ENCODE measurements around the gene SH3RF3.

Gene SH3RF3

DNA sequence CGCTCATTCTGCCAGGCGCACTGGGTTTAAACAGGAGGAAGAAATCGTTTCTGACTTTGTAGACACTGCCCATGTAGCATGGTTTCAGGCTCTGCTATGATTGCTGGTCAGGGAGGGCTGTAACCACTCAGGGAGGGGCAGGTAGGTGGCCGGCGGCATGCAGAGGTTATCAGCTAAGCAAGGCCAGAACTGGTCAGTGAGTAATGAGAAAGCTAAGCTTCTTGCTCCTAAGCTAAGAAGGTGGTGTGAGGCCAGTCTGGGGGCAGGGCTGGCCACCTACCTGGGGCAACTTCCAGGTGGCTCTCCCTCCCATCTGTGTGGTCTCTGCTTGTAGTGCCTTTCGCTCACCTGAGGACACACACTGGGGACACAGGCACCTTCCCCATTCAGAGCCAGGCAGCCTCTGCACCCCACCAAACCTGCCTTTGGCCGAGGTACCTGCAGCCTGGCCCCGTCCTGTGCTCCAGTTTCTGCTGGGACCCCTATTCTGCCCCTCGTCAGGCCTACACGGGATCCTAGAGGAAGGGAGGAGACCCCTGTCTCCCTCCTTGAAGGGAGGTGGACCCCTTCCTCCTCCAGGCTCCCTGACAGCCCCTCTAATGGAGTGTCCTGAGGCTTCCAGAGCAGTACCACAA, 288.8 kb downstream of the SH3RF3 start:
- TF ChIP-seq, protein P1, sequence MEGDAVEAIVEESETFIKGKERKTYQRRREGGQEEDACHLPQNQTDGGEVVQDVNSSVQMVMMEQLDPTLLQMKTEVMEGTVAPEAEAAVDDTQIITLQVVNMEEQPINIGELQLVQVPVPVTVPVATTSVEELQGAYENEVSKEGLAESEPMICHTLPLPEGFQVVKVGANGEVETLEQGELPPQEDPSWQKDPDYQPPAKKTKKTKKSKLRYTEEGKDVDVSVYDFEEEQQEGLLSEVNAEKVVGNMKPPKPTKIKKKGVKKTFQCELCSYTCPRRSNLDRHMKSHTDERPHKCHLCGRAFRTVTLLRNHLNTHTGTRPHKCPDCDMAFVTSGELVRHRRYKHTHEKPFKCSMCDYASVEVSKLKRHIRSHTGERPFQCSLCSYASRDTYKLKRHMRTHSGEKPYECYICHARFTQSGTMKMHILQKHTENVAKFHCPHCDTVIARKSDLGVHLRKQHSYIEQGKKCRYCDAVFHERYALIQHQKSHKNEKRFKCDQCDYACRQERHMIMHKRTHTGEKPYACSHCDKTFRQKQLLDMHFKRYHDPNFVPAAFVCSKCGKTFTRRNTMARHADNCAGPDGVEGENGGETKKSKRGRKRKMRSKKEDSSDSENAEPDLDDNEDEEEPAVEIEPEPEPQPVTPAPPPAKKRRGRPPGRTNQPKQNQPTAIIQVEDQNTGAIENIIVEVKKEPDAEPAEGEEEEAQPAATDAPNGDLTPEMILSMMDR (IDR thresholded peaks at IDR 0.05; ENCODE audit: low read length, missing control alignments) = no peak
- DNase-seq (ENCODE audit: low read depth) = no peak
- no peak overlapping the region for H3K4me3 ChIP-seq (replicated peaks; ENCODE audit: low read depth, low read length)

DNA sequence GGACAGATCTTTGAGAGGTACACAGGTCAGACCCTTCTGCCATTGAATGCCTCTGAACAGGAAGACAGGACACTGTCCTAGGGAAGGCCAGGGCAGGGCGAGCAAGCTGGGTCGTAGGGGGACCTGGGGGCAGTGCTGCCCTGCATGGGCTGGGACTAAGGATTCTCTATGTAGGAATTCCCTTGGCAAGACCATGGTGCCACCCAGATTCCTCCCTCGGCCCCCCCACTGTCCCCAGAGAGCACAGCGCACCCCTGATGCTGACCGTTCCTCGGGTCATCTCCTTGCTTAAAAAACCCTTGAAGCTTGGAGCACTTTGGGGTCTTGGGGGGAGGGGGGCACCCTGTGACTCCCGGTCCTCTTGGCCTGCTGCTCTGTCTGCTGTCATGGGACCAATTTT, 289.7 kb downstream of the SH3RF3 start:
- H3K4me3 ChIP-seq (replicated peaks; ENCODE audit: low read depth, low read length) = no peak overlapping the region
- DNase-seq (ENCODE audit: low read depth) = no peak
- TF ChIP-seq, protein P1 (IDR thresholded peaks at IDR 0.05; ENCODE audit: low read length, missing control alignments) = no peak

DNA sequence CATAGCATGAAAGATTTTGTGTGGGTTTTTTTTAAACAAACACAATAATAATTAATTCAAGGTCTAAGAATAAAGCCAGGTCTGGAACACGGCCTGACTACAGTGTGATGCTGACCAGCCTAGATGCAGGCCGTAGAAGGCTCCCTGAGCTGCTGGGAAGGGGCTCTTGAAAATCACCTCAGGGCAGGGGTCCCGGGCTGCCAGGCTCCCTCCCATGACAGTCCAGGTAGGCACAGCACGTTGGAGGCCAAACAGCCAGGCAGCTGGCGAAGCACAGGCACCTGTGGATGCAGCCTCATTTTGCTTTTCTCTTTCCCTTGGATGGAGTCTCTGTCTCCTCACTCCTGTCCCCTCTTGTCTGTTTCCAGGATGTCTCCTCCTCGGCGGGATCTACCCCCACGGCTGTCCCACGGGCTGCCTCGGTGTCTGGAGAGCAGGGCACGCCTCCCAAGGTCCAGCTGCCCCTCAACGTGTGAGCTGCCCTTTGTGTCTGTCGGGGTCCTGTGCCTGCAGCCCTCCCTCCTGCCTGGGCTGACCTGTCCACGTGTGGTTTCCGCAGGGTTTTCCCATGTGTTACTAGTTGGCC, 290.3 kb downstream of the SH3RF3 start:
- H3K4me3 ChIP-seq (replicated peaks; ENCODE audit: low read depth, low read length) = no peak overlapping the region

DNA sequence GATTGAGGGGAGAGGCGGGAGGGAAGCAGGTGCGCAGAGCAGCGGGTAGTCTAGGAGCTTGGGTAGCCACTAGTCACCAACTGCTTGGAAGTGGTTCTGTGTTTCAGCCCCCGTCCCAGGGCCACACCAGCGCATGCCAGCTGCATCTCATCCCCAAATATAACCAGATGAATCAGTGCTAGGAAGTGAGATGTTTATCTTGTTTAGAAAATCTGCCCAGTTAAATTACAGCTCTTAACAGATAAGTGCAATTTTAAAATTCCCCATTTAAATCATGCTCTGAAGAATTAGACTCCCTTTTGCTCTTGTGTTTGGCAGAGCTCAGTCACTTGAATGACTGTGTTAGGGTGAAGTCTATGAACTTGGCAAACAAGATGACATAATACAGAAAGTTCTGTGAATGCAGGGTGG, 291.0 kb downstream of the SH3RF3 start:
- TF ChIP-seq, protein P1 (IDR thresholded peaks at IDR 0.05; ENCODE audit: low read length, missing control alignments) = no peak
- no peak overlapping the region for H3K4me3 ChIP-seq (replicated peaks; ENCODE audit: low read depth, low read length)
- DNase-seq (ENCODE audit: low read depth) = peak; percentile 10

More for the DNA sequence above, 290.3 kb downstream of the SH3RF3 start:
- TF ChIP-seq, protein P1 (IDR thresholded peaks at IDR 0.05; ENCODE audit: low read length, missing control alignments) = no peak
- no peak for DNase-seq (ENCODE audit: low read depth)

DNA sequence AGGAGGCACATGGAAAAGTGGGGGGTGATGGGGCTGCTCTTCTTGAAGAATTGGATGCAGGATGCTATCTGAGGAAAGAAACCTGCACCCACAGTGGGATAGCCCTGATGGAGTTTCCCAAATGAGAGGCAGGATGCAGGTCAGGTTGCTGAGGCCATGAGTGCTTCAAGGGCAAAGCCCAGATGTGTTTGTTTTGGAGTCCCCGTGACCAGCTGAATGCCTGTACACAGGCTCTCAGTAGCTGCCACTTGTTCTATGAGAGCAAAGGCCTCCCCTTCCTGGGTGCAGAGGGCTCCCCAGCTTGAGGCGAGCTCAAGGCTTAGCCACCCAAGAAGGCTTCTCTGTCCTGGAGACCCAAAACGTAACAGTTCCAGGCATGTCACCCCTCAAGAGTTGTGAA, 292.1 kb downstream of the SH3RF3 start:
- H3K4me3 ChIP-seq (replicated peaks; ENCODE audit: low read depth, low read length) = no peak overlapping the region
- TF ChIP-seq, protein P1 (IDR thresholded peaks at IDR 0.05; ENCODE audit: low read length, missing control alignments) = no peak
- DNase-seq (ENCODE audit: low read depth) = no peak

DNA sequence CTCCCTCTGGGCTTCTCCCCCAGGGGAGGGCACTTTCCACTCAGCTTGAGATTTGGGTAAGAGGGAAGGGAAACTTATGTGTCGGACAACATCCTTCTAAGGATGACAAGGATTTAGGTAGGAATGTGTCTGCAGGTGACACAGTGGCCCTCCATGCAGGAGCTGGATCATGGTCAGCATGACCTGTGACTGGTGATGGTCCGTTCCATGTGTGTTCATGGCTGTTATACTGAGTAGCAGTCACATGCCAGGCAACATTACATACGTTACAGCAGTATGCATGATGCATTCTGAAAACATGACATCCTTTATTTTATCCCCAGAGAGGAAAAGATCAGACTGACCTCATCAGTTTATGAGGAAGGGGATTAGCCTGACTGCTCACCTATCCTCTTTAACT, 292.6 kb downstream of the SH3RF3 start:
- DNase-seq (ENCODE audit: low read depth) = no peak
- no peak overlapping the region for H3K4me3 ChIP-seq (replicated peaks; ENCODE audit: low read depth, low read length)
- TF ChIP-seq, protein P1 (IDR thresholded peaks at IDR 0.05; ENCODE audit: low read length, missing control alignments) = no peak
